GM19468 (cell line): ENCODE data around the gene BABAM2.

Experiments
- ATAC-seq: cut with Tn5 transposase; IDR thresholded peaks from one replicate; pipeline ENCODE4 v1.9.1; 2021; ENCODE audit warnings: mild to moderate bottlenecking, moderate library complexity, moderate number of reproducible peaks; ENCODE audit not compliant: unreplicated experiment; ENCODE audit errors: extremely low read depth

Gene BABAM2

GRCh38 chr2:28314968-28315367 is 424.4 kb downstream of the BABAM2 start:
- no peak for ATAC-seq

GRCh38 chr2:28316546-28317335 is 426.2 kb downstream of the BABAM2 start:
- no peak for ATAC-seq

GRCh38 chr2:28317390-28317789 is 426.9 kb downstream of the BABAM2 start:
- ATAC-seq = no peak

- no peak for ATAC-seq
Observed at GRCh38 chr2:28318023-28318422, 427.5 kb downstream of the BABAM2 start.

GRCh38 chr2:28318462-28319117 is 428.1 kb downstream of the BABAM2 start:
- no peak for ATAC-seq

GRCh38 chr2:28319118-28320008 is 428.8 kb downstream of the BABAM2 start:
- ATAC-seq = no peak

- ATAC-seq = no peak
Observed at GRCh38 chr2:28320009-28320365, 429.5 kb downstream of the BABAM2 start.

GRCh38 chr2:28320371-28320770 is 429.8 kb downstream of the BABAM2 start:
- ATAC-seq = no peak

GRCh38 chr2:28321426-28321825 is 430.9 kb downstream of the BABAM2 start:
- ATAC-seq = no peak

- no peak for ATAC-seq
Observed at GRCh38 chr2:28322051-28322450, 431.5 kb downstream of the BABAM2 start.

GRCh38 chr2:28322456-28322855 is 431.9 kb downstream of the BABAM2 start:
- ATAC-seq = no peak

GRCh38 chr2:28322981-28323396 is 432.5 kb downstream of the BABAM2 start:
- ATAC-seq = no peak

- ATAC-seq = no peak
Observed at GRCh38 chr2:28325173-28325566, 434.6 kb downstream of the BABAM2 start.

- no peak for ATAC-seq
Observed at GRCh38 chr2:28325567-28326468, 435.3 kb downstream of the BABAM2 start.

GRCh38 chr2:28326469-28326805 is 435.9 kb downstream of the BABAM2 start:
- no peak for ATAC-seq

GRCh38 chr2:28326881-28327505 is 436.5 kb downstream of the BABAM2 start:
- no peak for ATAC-seq

GRCh38 chr2:28327581-28327955 is 437.0 kb downstream of the BABAM2 start:
- ATAC-seq = no peak

GRCh38 chr2:28327956-28328922 is 437.7 kb downstream of the BABAM2 start:
- no peak for ATAC-seq
